Endothelial cell of umbilical vein (primary cell): ENCODE results near the gene NMNAT1. TPM values are rescaled to one million over a fixed set of nuclear protein-coding genes. Genes with fewer than 3 reads are reported as not detected.

Experiments
- BruUV-seq: library from RNA; stranded (reverse); fragments of 400-500 nt; replicated peaks from 2 replicates; lab custom pipeline; 2021; lab: Mats Ljungman, UMichigan
- CTCF ChIA-PET: fragments of 300-600, 350-600 bp; sonication (Branson Sonifier 250); formaldehyde crosslinking; loops from one replicate; lab custom pipeline; 2021; ENCODE audit warnings: antibody characterized with exemption, inconsistent platforms; lab: Charles Lee
- POLR2A ChIA-PET: fragments of 300-600, 350-600 bp; sonication (Branson Sonifier 250); formaldehyde crosslinking; loops from one replicate; lab custom pipeline; 2021; ENCODE audit warnings: antibody characterized with exemption, inconsistent platforms; lab: Charles Lee
- DNase-seq: peaks from one replicate; pipeline ENCODE4 v3.0.0-alpha.2; 2011; ENCODE audit warnings: low read depth, low spot score
- FAIRE-seq: peaks from 2 replicates; lab custom pipeline; 2011; peaks lifted over from hg19 to GRCh38; lab: Jason Lieb, UNC
- H2AFZ ChIP-seq: 2 replicates; pipeline ENCODE4 v1.6.0; 2012; ENCODE audit warnings: low read depth, low read length, control low read depth, inconsistent platforms
- H3K27ac ChIP-seq: 2 replicates; pipeline ENCODE4 v1.5.1; 2011; ENCODE audit warnings: low read depth, mild to moderate bottlenecking, control low read depth, low read length, moderate library complexity; ENCODE audit not compliant: insufficient read depth
- H3K27me3 ChIP-seq, 2 experiments: 2 replicates each; pipeline versions ENCODE4 v1.6.0 to v1.6.1; 2011; ENCODE audit warnings: low read length in 2 of 2, mixed read lengths in 1 of 2; ENCODE audit not compliant: control insufficient read depth in 2 of 2, insufficient read depth in 2 of 2
- H3K36me3 ChIP-seq, 2 experiments: 2 replicates in 1 of 2; 3 replicates in 1 of 2; pipeline ENCODE4 v1.5.1; 2011; ENCODE audit warnings: low read length in 2 of 2, mild to moderate bottlenecking in 1 of 2, moderate library complexity in 1 of 2; ENCODE audit not compliant: control insufficient read depth in 2 of 2, insufficient read depth in 2 of 2; ENCODE audit errors: extremely low read depth in 1 of 2
- H3K4me1 ChIP-seq: 3 replicates; pipeline ENCODE4 v1.5.1; 2011; ENCODE audit warnings: mild to moderate bottlenecking, low read length; ENCODE audit not compliant: control insufficient read depth, insufficient read depth; ENCODE audit errors: extremely low read depth
- H3K4me2 ChIP-seq: 2 replicates; pipeline ENCODE4 v1.6.1; 2011; ENCODE audit warnings: low read length, control low read depth, mixed read lengths; ENCODE audit not compliant: insufficient read depth
- H3K4me3 ChIP-seq, 3 experiments: fragments of 200-600 bp in 1 of 3; sonication (generic), shearing (Covaris generic) in 1 of 3; replicated peaks in 1 of 3; 2 replicates each; pipeline ENCODE4 v1.5.1; 2011 to 2016; ENCODE audit warnings: control low read depth in 3 of 3, low read length in 3 of 3, mild to moderate bottlenecking in 2 of 3, inconsistent platforms in 1 of 3, low read depth in 1 of 3, moderate library complexity in 1 of 3; ENCODE audit not compliant: insufficient read depth in 1 of 3
- H3K79me2 ChIP-seq: 2 replicates; pipeline ENCODE4 v1.6.0; 2012; ENCODE audit warnings: low read length, inconsistent platforms; ENCODE audit not compliant: control insufficient read depth, insufficient read depth
- H3K9ac ChIP-seq: replicated peaks from 2 replicates; pipeline ENCODE3; 2011; ENCODE audit warnings: low read length, control low read depth; ENCODE audit not compliant: insufficient read depth; ENCODE audit errors: extremely low read depth
- H3K9me1 ChIP-seq: replicated peaks from 3 replicates; pipeline ENCODE4 v1.6.0; 2011; ENCODE audit warnings: mild to moderate bottlenecking, low read length; ENCODE audit not compliant: control insufficient read depth, insufficient read depth; ENCODE audit errors: extremely low read depth
- H3K9me3 ChIP-seq: replicated peaks from 2 replicates; pipeline ENCODE4 v1.5.1; 2012; ENCODE audit warnings: low read length, inconsistent platforms; ENCODE audit not compliant: control insufficient read depth, insufficient read depth
- H4K20me1 ChIP-seq: replicated peaks from 2 replicates; pipeline ENCODE3; 2011; ENCODE audit warnings: mild to moderate bottlenecking, low read length; ENCODE audit not compliant: control insufficient read depth, insufficient read depth; ENCODE audit errors: extremely low read depth
- EZH2 ChIP-seq: IDR thresholded peaks from 2 replicates; pipeline ENCODE4 v1.6.1; 2012; ENCODE audit warnings: borderline replicate concordance, low read depth, mild to moderate bottlenecking, moderate library complexity, low read length, inconsistent platforms; ENCODE audit not compliant: severe bottlenecking
- FOS ChIP-seq: IDR thresholded peaks from 2 replicates; pipeline ENCODE4 v1.6.1; 2011; ENCODE audit warnings: mild to moderate bottlenecking, low read length, moderate library complexity, borderline replicate concordance; ENCODE audit not compliant: insufficient read depth
- GATA2 ChIP-seq: IDR thresholded peaks from 2 replicates; pipeline ENCODE4 v1.7.0; 2011; ENCODE audit warnings: low read depth, mild to moderate bottlenecking, moderate library complexity, mixed read lengths, low read length; ENCODE audit not compliant: insufficient read length, insufficient read depth
- JUN ChIP-seq: IDR thresholded peaks from 2 replicates; pipeline ENCODE4 v1.6.1; 2011; ENCODE audit warnings: borderline replicate concordance, low read depth; ENCODE audit not compliant: insufficient read length, insufficient read depth
- MAX ChIP-seq: IDR thresholded peaks from 2 replicates; pipeline ENCODE4 v1.6.1; 2011; ENCODE audit not compliant: insufficient read depth, insufficient read length
- MYC ChIP-seq: IDR thresholded peaks from one replicate; pipeline ENCODE4 v1.6.1; 2011; ENCODE audit warnings: mild to moderate bottlenecking, low read depth, low read length
- POLR2A ChIP-seq: IDR thresholded peaks from 2 replicates; pipeline ENCODE4 v1.6.1; 2012; ENCODE audit warnings: low read depth, mild to moderate bottlenecking, control low read depth, low read length
- POLR2AphosphoS5 ChIP-seq: IDR thresholded peaks from 2 replicates; pipeline ENCODE4 v1.6.1; 2012; ENCODE audit warnings: low read depth, mild to moderate bottlenecking, control low read depth, low read length, moderate library complexity; ENCODE audit not compliant: insufficient read depth
- dilution Hi-C: fragments of 300-500 bp; cut with MboI; formaldehyde crosslinking; loops from one replicate; pipeline ENCODE4 v1.15.0; 2019; ENCODE audit warnings: low sequenced_read_pairs; ENCODE audit not compliant: extremely low pct_ligation_motif_present
- intact Hi-C: fragments of 100-400 bp; cut with micrococcal nuclease; formaldehyde crosslinking; loops from one replicate; pipeline ENCODE4 v1.10.0; 2022
- polyA plus RNA-seq, 4 experiments: library from polyadenylated mRNA; depleted of rRNA in 3 of 4; stranded (reverse) in 3 of 4; unstranded in 1 of 4; fragments of >200 nt; gene quantifications; 2 replicates each; pipeline versions ENCODE4 v1.2.1 to v1.2.3, GENCODE V29; 2011 to 2012; ENCODE audit warnings: missing spikeins in 1 of 4
- total RNA-seq: library from RNA; stranded (reverse); gene quantifications from 2 replicates; pipeline ENCODE4 v1.2.3, GENCODE V29; 2021
- TF ChIP-seq, protein P1 (sequence below), 2 donors: IDR thresholded peaks; 1 replicate in 1 of 2; 2 replicates in 1 of 2; pipeline ENCODE4 v1.5.1; 2011; ENCODE audit warnings: low read length in 2 of 2, mild to moderate bottlenecking in 2 of 2, moderate library complexity in 2 of 2, control low read depth in 1 of 2, inconsistent platforms in 1 of 2, low read depth in 1 of 2; ENCODE audit not compliant: insufficient read depth in 1 of 2; ENCODE audit errors: extremely low read depth in 1 of 2

The NMNAT1 gene
- total and polyA plus RNA-seq, 2 donors (not counting 3 experiments of a cell fraction or from before 2014, with no cell fraction given), result 4.8 to 9.8 TPM

DNA sequence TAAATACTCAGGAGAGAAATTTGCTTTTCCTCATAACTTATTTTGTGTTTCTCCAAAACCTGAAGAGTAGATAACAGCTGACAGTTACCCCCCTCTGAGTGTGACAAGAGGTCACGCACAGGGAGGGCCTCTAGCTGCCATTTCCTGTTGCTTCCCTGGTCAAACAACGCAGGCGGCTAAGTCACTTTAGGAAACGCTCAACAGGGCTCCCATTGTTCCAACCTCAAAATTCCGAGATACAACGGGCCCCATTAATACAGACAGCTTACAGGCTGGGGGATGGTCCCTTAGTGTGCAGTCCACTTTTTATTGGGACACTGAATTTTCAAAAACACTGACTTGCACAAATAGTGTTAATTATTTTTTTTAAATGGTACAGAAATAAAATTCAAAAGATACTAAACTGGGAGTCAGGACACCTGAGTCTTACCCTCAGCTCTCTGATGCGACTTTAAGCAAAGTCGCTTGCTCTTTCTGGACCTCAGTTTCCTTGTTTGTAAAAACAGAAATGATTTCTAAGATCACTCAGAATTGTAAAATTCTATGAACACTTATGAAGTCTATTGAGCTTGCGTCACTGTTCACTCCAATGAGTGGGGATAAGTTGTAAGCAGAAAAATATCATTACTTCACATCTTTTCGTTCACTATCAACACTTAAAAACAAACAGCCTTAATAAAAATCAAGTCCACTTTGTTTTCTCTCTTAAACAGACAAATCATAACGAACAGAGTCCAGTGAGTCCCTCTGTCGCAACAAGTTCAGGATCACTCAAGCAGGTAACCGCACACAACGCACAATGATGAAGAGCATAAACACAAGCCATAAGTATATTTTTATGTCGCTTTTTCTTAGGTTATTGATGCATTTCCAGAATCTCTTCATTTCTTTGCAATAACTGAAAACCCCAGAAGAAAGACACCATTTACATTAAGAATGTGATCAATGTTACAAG, 13.6 kb upstream of the NMNAT1 start:
- Histone ChIP-seq H3K36me3 (no peaks in the 10 kb centered on the region), H3K4me1 (no peaks in the 10 kb centered on the region), H3K4me2 (no peak overlapping the region), H3K9ac (no peak overlapping the region), H4K20me1 (no peaks in the 10 kb centered on the region), H2AFZ (no peak overlapping the region), H3K4me3 (no peak overlapping the region), H3K27ac (no peak overlapping the region), H3K79me2 (no peaks in the 10 kb centered on the region), H3K9me3 (no peaks in the 10 kb centered on the region), H3K27me3 (no peaks in the 10 kb centered on the region), H3K9me1 (no peaks in the 10 kb centered on the region)
- BruUV-seq, result no TSS peak
- dilution Hi-C loops (no loop called here), intact Hi-C loops (no loop called here)
- TF ChIP-seq, protein P1, sequence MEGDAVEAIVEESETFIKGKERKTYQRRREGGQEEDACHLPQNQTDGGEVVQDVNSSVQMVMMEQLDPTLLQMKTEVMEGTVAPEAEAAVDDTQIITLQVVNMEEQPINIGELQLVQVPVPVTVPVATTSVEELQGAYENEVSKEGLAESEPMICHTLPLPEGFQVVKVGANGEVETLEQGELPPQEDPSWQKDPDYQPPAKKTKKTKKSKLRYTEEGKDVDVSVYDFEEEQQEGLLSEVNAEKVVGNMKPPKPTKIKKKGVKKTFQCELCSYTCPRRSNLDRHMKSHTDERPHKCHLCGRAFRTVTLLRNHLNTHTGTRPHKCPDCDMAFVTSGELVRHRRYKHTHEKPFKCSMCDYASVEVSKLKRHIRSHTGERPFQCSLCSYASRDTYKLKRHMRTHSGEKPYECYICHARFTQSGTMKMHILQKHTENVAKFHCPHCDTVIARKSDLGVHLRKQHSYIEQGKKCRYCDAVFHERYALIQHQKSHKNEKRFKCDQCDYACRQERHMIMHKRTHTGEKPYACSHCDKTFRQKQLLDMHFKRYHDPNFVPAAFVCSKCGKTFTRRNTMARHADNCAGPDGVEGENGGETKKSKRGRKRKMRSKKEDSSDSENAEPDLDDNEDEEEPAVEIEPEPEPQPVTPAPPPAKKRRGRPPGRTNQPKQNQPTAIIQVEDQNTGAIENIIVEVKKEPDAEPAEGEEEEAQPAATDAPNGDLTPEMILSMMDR (IDR thresholded peaks at IDR 0.05; ENCODE audit: extremely low read depth in 1 of 2, insufficient read depth in 1 of 2, low read depth in 1 of 2, low read length in 2 of 2), result no peak
- TF ChIP-seq MAX (no peak), JUN (no peak), GATA2 (no peak), POLR2AphosphoS5 (no peak), FOS (no peak), POLR2A (no peak), MYC (no peak), EZH2 (no peak)
- DNase-seq (no peak), FAIRE-seq (peak; percentile 59)
- POLR2A ChIA-PET, result no interaction called here
- CTCF ChIA-PET, result interaction anchor here (0.7 to 1.7 kb wide), 2 partner anchors 13 to 16 kb away, joined by 5 to 7 read pairs; partner anchors contain the start of genes LZIC and NMNAT1
